OCI-LY3 (cell line): Measurements from ENCODE around the gene PIEZO1.

Experiments
- CTCF ChIP-seq: fragments of 200-600, 300-600 bp; sonication (generic); IDR thresholded peaks from 2 replicates; pipeline ENCODE4 v1.5.1; 2014; ENCODE audit warnings: antibody characterized with exemption, low read length, low read depth
- EZH2phosphoT487 ChIP-seq: fragments of 200-600 bp; shearing (Covaris generic); IDR thresholded peaks from 2 replicates; pipeline ENCODE4 v1.6.1; 2018; ENCODE audit warnings: antibody characterized with exemption, mixed run types, low read depth

GRCh38 chr16:88803264-88803987, 18.4 kb upstream of the PIEZO1 start, which contains the start of gene CDT1:
- TF ChIP-seq CTCF, result no peak
- TF ChIP-seq EZH2phosphoT487, result no peak
